Astrocyte (in vitro differentiated cells and primary cell): ENCODE results near the gene RALGPS2.

Source experiments
- CTCF ChIP-seq: IDR thresholded peaks from 2 replicates; pipeline ENCODE4 v1.5.1; 2011; ENCODE audit warnings: low read depth, mild to moderate bottlenecking, inconsistent platforms, low read length, moderate library complexity; ENCODE audit not compliant: insufficient read depth
- EZH2 ChIP-seq: IDR thresholded peaks from 2 replicates; pipeline ENCODE4 v1.6.1; 2012; ENCODE audit warnings: mild to moderate bottlenecking, low read length, inconsistent platforms; ENCODE audit not compliant: insufficient read depth

GRCh38 chr1:178969226-178969987, 244.4 kb downstream of the RALGPS2 start:
- TF ChIP-seq CTCF (no peak), EZH2 (no peak)
